Measurements from ENCODE around the gene ABCC3.
"Not testable (repeated sequence)": the region's sequence is repeated elsewhere in the genome, so short reads cannot be mapped to it uniquely, and the experiment has no call there.

ABCC3 gene

DNA sequence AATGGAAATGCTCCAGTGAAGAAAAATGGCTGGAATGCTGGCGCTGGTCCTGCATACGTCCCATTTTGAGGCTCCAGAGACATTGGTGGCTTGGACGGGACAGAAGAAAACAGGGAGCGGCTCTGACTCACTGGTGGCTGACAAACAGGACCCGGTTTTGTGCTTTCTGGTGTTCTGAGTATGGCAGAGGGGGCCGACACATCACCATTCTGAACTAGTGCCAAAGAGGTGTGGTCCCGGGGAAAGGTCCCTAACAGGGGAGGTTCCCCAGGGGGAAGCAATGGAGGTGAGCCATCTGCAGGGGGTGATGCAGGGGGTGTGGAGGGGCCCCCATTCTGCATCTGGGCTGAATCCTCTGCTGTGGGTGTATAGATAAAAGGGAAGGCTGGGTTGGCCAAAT lies 64.7 kb downstream of the ABCC3 start:
- H3K27me3 ChIP-seq (ENCODE audit: control insufficient read depth in 1 of 2, insufficient read depth in 2 of 2, low read length in 2 of 2), result no peaks in the 10 kb centered on the region
- no peak overlapping the region for H3K27ac ChIP-seq (ENCODE audit: low read depth, low read length)
- H3K36me3 ChIP-seq (ENCODE audit: control insufficient read depth in 1 of 2, insufficient read depth in 2 of 2, low read length in 2 of 2), result peaks cover 30 to 54% of the 10 kb centered on the region in 2 donors
- H3K4me3 ChIP-seq (ENCODE audit: low read depth in 1 of 2, low read length in 2 of 2), result no peak overlapping the region
- no peaks in the 10 kb centered on the region for H3K9me3 ChIP-seq (ENCODE audit: control insufficient read depth in 1 of 2, low read length in 2 of 2)
- peaks cover 11 to 24% of the 10 kb centered on the region in 2 donors for H3K4me1 ChIP-seq (ENCODE audit: control insufficient read depth in 1 of 2, insufficient read depth in 2 of 2, low read length in 2 of 2)
- H3K9ac ChIP-seq (ENCODE audit: low read depth in 1 of 2, low read length in 2 of 2), result no peak overlapping the region

DNA sequence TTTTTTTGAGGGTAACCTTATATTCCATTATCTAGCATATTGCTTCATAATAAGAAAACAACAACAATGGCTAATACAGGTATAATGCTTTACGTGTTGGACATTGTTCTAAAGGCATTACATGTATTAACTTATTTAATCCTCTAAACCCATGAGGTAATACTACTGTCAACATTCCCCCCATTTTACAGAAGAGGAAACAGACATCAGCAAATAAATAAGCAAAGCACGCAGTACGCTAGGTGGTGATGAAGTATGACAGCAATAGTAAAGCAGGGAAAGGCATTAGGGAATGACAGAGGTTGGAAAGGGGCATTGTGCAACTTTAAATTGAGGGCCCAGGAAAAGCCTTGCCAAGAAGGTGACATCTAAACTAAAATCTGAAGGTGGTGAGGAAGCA lies 68.5 kb downstream of the ABCC3 start:
- H3K27me3 ChIP-seq (ENCODE audit: control insufficient read depth in 1 of 2, insufficient read depth in 2 of 2, low read length in 2 of 2), result no peaks in the 10 kb centered on the region
- no peaks in the 10 kb centered on the region for H3K9me3 ChIP-seq (ENCODE audit: control insufficient read depth in 1 of 2, low read length in 2 of 2)
- no peak overlapping the region for H3K27ac ChIP-seq (ENCODE audit: low read depth, low read length)
- H3K4me3 ChIP-seq (ENCODE audit: low read depth in 1 of 2, low read length in 2 of 2), result no peak overlapping the region
- H3K9ac ChIP-seq (ENCODE audit: low read depth in 1 of 2, low read length in 2 of 2), result no peak overlapping the region
- peaks cover 3 to 8% of the 10 kb centered on the region in 2 donors for H3K4me1 ChIP-seq (ENCODE audit: control insufficient read depth in 1 of 2, insufficient read depth in 2 of 2, low read length in 2 of 2)
- H3K36me3 ChIP-seq (ENCODE audit: control insufficient read depth in 1 of 2, insufficient read depth in 2 of 2, low read length in 2 of 2), result peaks cover 8 to 27% of the 10 kb centered on the region in 2 donors

DNA sequence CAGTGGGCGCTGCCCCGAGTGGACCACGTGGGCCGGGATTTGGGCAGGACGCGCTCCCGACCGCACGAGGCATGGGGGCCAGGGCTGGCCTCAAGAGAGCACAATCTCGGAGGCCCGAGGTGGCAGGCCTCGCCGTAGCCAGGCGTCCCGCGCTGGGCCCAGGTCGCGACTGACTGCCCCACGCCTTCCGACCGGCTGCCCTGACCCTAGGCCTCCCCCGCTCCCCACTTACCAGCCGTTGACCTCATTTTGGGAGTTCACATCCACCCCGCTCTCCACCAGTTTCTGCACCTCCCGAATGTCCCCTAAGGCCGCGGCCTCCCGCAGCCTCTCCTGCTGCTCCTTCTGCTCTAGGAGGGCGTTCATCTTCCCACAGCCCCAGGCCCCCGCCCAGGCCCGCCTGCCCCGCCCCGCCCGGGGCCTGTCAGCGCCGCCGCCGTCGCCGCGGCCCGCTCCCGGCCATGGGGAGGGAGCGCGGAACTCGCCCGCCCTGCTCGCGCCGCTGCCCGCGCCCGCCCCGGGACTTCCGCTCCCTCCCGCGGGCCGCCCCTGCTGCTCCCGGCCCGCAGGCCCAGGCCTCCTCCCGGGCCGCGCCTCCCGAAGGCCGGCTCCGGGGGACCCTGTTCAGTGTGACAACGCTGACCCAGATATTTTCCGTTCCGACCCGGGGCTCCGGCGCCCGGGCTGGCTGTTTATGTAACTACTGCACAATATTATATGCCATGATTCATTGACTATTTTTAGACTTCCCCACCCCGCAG lies 72.8 kb downstream of the ABCC3 start, which contains the start of gene ANKRD40:
Gene ANKRD40 (minus strand): TSS at position 626 of the 761 bp plus-strand sequence. CDS start 260 bp downstream, at position 366.
- Histone ChIP-seq H3K36me3 (ENCODE audit: control insufficient read depth in 1 of 2, insufficient read depth in 2 of 2, low read length in 2 of 2) (peaks cover 0 to 7% of the 10 kb centered on the region in 2 donors), H3K27me3 (ENCODE audit: control insufficient read depth in 1 of 2, insufficient read depth in 2 of 2, low read length in 2 of 2) (no peaks in the 10 kb centered on the region), H3K9me3 (ENCODE audit: control insufficient read depth in 1 of 2, low read length in 2 of 2) (no peaks in the 10 kb centered on the region), H3K9ac (ENCODE audit: low read depth in 1 of 2, low read length in 2 of 2) (peak within 1 kb of the TSS; percentile 92 to 99), H3K4me1 (ENCODE audit: control insufficient read depth in 1 of 2, insufficient read depth in 2 of 2, low read length in 2 of 2) (peaks cover 13 to 20% of the 10 kb centered on the region in 2 donors), H3K4me3 (ENCODE audit: low read depth in 1 of 2, low read length in 2 of 2) (peak within 1 kb of the TSS; percentile 84 to 96), H3K27ac (ENCODE audit: low read depth, low read length) (peak within 1 kb of the TSS; percentile 81)

DNA sequence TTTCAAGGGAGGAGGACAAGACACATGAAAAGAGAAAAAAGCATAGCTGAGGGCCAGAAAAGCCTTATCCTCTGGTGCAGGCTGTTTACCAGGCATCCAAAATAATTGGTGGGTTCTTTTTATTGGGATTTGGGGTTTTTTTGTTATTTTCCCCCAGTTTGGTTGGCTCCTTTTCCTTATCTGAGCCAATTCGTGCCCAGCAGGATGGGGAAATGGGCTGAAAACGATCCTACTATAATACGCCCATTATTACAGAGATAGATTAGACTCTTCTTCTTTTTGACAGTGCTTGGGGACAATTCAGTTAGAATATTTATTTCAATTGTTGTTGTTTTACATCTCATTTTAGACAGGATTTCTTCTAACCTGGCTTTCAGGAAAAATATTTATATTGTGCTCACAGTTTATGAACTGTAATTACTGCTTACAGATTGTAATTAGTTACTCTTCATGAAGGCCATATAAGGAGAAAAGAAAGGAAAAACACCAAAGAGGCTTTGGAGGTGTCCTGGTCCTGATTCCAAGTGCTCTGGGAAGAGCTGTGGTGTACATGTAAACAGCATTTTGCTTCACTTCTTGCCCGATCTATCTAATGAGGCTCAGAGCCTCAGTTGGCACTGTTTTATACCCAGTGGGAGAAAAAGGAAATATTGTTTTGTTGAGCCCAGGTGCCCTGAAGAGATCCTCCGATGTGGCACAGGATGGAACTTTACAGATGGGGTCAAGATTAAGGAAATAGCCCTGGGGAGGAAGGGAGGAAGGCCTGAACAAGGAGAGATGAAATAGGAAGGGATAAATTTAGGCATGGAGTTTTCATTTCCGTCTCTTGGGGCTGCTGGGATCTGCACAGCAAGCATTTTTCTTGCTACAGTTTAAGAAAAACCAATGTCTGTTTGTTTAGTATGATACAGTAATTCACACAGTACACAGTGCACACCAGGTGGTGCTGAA lies 73.6 kb downstream of the ABCC3 start:
- peak overlapping the region; percentile 84 to 96 for H3K4me3 ChIP-seq (ENCODE audit: low read depth in 1 of 2, low read length in 2 of 2)
- H3K9me3 ChIP-seq (ENCODE audit: control insufficient read depth in 1 of 2, low read length in 2 of 2), result no peaks in the 10 kb centered on the region
- H3K36me3 ChIP-seq (ENCODE audit: control insufficient read depth in 1 of 2, insufficient read depth in 2 of 2, low read length in 2 of 2), result peaks cover 0 to 4% of the 10 kb centered on the region in 2 donors
- H3K4me1 ChIP-seq (ENCODE audit: control insufficient read depth in 1 of 2, insufficient read depth in 2 of 2, low read length in 2 of 2), result peaks cover 13 to 20% of the 10 kb centered on the region in 2 donors
- H3K27ac ChIP-seq (ENCODE audit: low read depth, low read length), result peak overlapping the region; percentile 81
- H3K9ac ChIP-seq (ENCODE audit: low read depth in 1 of 2, low read length in 2 of 2), result peak overlapping the region; percentile 66 to 99
- no peaks in the 10 kb centered on the region for H3K27me3 ChIP-seq (ENCODE audit: control insufficient read depth in 1 of 2, insufficient read depth in 2 of 2, low read length in 2 of 2)

DNA sequence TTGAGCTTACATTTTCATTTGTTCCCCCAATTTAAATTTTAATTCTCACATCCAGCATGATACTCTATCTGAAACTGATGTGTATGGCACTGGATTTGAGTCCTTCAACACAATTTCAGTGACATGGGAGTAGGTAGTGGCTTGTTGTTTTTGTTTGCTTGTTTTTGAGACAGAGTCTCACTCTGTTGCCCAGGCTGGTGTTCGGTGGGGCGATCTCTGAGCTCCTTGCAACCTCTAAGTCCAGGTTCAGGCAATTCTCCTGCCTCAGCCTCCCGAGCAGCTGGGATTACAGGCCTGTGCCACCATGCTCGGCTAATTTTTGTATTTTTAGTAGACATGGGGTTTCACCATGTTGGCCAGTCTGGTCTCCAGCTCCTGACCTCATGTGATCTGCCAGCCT lies 74.4 kb downstream of the ABCC3 start:
- Histone ChIP-seq H3K4me3 (ENCODE audit: low read depth in 1 of 2, low read length in 2 of 2) (peak overlapping the region; percentile 84 to 96), H3K27ac (ENCODE audit: low read depth, low read length) (peak overlapping the region; percentile 81), H3K4me1 (ENCODE audit: control insufficient read depth in 1 of 2, insufficient read depth in 2 of 2, low read length in 2 of 2) (peaks cover 13 to 20% of the 10 kb centered on the region in 2 donors), H3K9ac (ENCODE audit: low read depth in 1 of 2, low read length in 2 of 2) (peak overlapping the region; percentile 66 to 99)
- not testable (repeated sequence) for H3K27me3 ChIP-seq (ENCODE audit: control insufficient read depth in 1 of 2, insufficient read depth in 2 of 2, low read length in 2 of 2); H3K36me3 ChIP-seq (ENCODE audit: control insufficient read depth in 1 of 2, insufficient read depth in 2 of 2, low read length in 2 of 2); H3K9me3 ChIP-seq (ENCODE audit: control insufficient read depth in 1 of 2, low read length in 2 of 2)

DNA sequence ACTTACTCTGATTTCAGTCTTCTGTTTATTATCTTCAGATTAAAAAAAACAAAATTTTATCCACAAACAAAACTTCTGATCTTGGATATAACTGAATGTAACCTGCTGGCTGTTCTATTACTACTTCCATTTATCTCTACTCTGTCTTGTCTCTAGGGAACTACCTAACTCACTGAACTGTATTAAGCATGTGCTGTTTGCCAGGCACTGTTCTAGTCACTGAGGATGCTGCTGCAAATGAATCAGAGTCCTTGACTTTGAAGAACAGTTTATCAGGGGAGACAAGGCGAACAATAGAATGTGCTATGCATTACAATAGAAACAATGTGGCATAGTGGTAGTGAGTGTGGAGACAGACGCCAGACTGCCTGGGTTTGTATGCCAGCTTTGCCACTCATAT lies 75.3 kb downstream of the ABCC3 start:
- Histone ChIP-seq H3K9ac (ENCODE audit: low read depth in 1 of 2, low read length in 2 of 2) (no peak overlapping the region), H3K36me3 (ENCODE audit: control insufficient read depth in 1 of 2, insufficient read depth in 2 of 2, low read length in 2 of 2) (no peaks in the 10 kb centered on the region), H3K9me3 (ENCODE audit: control insufficient read depth in 1 of 2, low read length in 2 of 2) (no peaks in the 10 kb centered on the region), H3K27ac (ENCODE audit: low read depth, low read length) (no peak overlapping the region), H3K4me3 (ENCODE audit: low read depth in 1 of 2, low read length in 2 of 2) (no peak overlapping the region), H3K4me1 (ENCODE audit: control insufficient read depth in 1 of 2, insufficient read depth in 2 of 2, low read length in 2 of 2) (peaks cover 13 to 20% of the 10 kb centered on the region in 2 donors), H3K27me3 (ENCODE audit: control insufficient read depth in 1 of 2, insufficient read depth in 2 of 2, low read length in 2 of 2) (no peaks in the 10 kb centered on the region)

DNA sequence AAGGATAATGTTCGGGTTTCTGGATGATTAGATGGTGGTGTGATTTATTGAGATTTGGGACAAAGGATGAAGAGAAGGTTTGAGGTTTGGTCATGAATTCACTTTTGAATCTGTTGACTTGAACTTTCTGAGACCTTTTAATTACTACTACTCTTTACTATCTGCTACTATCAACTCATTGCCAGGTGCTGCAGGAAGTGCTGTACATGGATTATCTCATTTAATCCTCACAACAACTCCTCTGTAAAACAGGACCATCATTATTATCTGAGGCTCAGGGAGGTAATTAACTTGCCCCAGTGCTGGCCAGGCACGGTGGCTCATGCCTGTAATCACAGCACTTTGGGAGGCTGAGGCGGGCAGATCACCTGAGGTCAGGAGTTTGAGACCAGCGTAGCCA lies 76.0 kb downstream of the ABCC3 start:
- Histone ChIP-seq H3K9ac (ENCODE audit: low read depth in 1 of 2, low read length in 2 of 2) (no peak overlapping the region), H3K36me3 (ENCODE audit: control insufficient read depth in 1 of 2, insufficient read depth in 2 of 2, low read length in 2 of 2) (no peaks in the 10 kb centered on the region), H3K9me3 (ENCODE audit: control insufficient read depth in 1 of 2, low read length in 2 of 2) (no peaks in the 10 kb centered on the region), H3K4me3 (ENCODE audit: low read depth in 1 of 2, low read length in 2 of 2) (no peak overlapping the region), H3K27ac (ENCODE audit: low read depth, low read length) (no peak overlapping the region), H3K27me3 (ENCODE audit: control insufficient read depth in 1 of 2, insufficient read depth in 2 of 2, low read length in 2 of 2) (no peaks in the 10 kb centered on the region), H3K4me1 (ENCODE audit: control insufficient read depth in 1 of 2, insufficient read depth in 2 of 2, low read length in 2 of 2) (peaks cover 13 to 20% of the 10 kb centered on the region in 2 donors)

DNA sequence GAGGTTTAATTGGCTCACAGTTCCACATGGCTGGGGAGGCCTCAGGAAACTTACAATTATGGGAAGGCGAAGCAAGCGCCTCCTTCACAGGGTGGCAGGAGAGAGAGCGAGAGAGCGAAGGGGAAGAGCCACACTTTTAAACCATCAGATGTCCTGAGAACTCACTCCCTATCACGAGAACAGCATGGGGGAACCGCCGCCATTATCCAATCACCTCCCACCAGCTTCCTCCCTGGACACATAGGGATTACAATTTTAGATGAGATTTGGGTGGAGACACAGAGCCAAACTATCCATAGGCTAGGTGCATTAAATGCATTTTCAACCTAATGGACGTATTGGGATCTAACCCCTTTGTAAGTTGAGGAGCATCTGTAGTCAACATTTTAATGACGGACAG lies 78.0 kb downstream of the ABCC3 start:
- H3K9ac ChIP-seq (ENCODE audit: low read depth in 1 of 2, low read length in 2 of 2), result no peak overlapping the region
- H3K9me3 ChIP-seq (ENCODE audit: control insufficient read depth in 1 of 2, low read length in 2 of 2), result no peaks in the 10 kb centered on the region
- H3K4me1 ChIP-seq (ENCODE audit: control insufficient read depth in 1 of 2, insufficient read depth in 2 of 2, low read length in 2 of 2), result peaks cover 12 to 13% of the 10 kb centered on the region in 2 donors

DNA sequence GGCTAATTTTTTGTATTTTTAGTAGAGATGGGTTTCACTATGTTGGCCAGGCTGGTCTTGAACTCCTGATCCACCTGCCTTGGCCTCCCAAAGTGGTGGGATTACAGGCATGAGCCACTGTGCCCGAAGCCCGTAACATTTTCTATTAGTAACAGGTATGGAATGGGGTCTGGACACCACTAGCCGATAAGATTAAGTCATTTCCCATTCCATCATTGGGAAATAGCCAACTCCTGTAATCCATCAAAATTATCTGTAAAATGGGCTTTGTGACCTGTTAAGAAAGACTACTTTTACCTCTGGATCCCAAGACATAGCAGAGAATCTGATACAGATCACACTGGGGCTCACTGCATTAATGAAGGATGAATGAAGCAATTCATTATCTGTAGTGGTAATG lies 80.8 kb downstream of the ABCC3 start:
- Histone ChIP-seq H3K9ac (ENCODE audit: low read depth in 1 of 2, low read length in 2 of 2) (no peak overlapping the region), H3K9me3 (ENCODE audit: control insufficient read depth in 1 of 2, low read length in 2 of 2) (no peaks in the 10 kb centered on the region), H3K27me3 (ENCODE audit: control insufficient read depth in 1 of 2, insufficient read depth in 2 of 2, low read length in 2 of 2) (no peaks in the 10 kb centered on the region), H3K4me3 (ENCODE audit: low read depth in 1 of 2, low read length in 2 of 2) (no peak overlapping the region), H3K27ac (ENCODE audit: low read depth, low read length) (no peak overlapping the region), H3K4me1 (ENCODE audit: control insufficient read depth in 1 of 2, insufficient read depth in 2 of 2, low read length in 2 of 2) (peaks cover 0 to 3% of the 10 kb centered on the region in 2 donors), H3K36me3 (ENCODE audit: control insufficient read depth in 1 of 2, insufficient read depth in 2 of 2, low read length in 2 of 2) (no peaks in the 10 kb centered on the region)

More for the DNA sequence above, 78.0 kb downstream of the ABCC3 start:
- no peaks in the 10 kb centered on the region for H3K27me3 ChIP-seq (ENCODE audit: control insufficient read depth in 1 of 2, insufficient read depth in 2 of 2, low read length in 2 of 2)
- no peak overlapping the region for H3K27ac ChIP-seq (ENCODE audit: low read depth, low read length)
- no peak overlapping the region for H3K4me3 ChIP-seq (ENCODE audit: low read depth in 1 of 2, low read length in 2 of 2)
- H3K36me3 ChIP-seq (ENCODE audit: control insufficient read depth in 1 of 2, insufficient read depth in 2 of 2, low read length in 2 of 2), result no peaks in the 10 kb centered on the region

Data from duodenal mucosa (tissue), 2 donors.